Stimulated activated CD4-positive, alpha-beta T cell treated with anti-CD3 and anti-CD28 coated beads, Interleukin-4, amount 100 ng/mL, for 24 hours (primary cell): ENCODE data around the gene UAP1.
A peak's percentile ranks its signal among the peaks of the same experiment; 100 is the strongest.

Experiments
- DNase-seq: peaks from one replicate; pipeline ENCODE4 v3.0.0-alpha.2; 2020

UAP1 gene

GRCh38 chr1:162561616-162562469 is at the start of gene UAP1:
Gene UAP1, plus strand, starts transcription at chr1:162561722. Its CDS starts 4,347 bp downstream, at chr1:162566069.
- DNase-seq = peak; percentile 31

GRCh38 chr1:162527314-162527713 is 34.2 kb upstream of the UAP1 start:
- DNase-seq = no peak

- no peak for DNase-seq
These were observed 31.1 kb upstream of the UAP1 start for GRCh38 chr1:162530307-162530987.

DNA sequence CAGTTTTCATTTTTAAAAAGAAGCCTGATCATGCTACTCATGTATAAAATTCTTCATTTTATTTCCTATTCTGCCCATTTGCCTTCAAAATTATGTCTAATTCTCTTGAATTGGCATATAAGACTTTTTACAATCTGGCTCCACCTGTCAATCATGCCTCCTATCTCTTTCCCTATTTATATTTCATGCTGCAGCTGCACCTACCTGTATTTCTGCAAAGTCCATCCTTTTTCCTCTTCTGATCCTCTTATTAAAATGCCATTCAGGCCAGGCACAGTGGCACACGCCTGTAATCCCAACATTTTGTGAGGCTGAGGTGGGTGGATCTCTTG is 30.6 kb upstream of the UAP1 start:
- DNase-seq = no peak

GRCh38 chr1:162535501-162535900 is 26.0 kb upstream of the UAP1 start:
- DNase-seq = no peak

- DNase-seq = no peak
These were observed 25.0 kb upstream of the UAP1 start for GRCh38 chr1:162536511-162536910.

GRCh38 chr1:162537216-162537615 is 24.3 kb upstream of the UAP1 start:
- no peak for DNase-seq

GRCh38 chr1:162538815-162539431 is 22.6 kb upstream of the UAP1 start:
- DNase-seq = no peak

DNA sequence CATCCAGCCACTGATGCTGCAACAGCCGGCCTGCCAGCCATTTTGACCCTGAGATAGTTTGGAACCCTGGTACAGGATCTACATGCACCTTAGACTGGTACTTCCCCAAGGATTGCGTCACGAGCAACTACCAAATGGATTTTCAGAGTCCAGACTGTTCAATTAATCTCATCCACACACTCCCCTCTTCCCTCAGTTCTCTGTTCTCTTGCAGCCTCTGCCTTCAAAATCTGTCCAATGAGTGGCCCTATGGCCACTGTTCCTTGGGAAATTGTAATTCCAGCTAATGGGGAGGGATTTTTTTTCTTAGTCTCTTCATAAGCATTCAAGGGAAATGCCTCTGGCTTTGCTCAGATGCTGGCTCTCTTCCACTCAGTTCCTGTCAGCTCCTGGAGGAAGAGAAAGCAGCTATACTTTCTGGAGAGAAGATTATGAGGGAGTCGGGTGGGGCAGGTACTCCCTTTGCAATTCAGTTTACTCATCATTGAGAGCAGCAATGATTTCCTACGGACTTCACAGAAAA is 19.8 kb upstream of the UAP1 start:
- no peak for DNase-seq

DNA sequence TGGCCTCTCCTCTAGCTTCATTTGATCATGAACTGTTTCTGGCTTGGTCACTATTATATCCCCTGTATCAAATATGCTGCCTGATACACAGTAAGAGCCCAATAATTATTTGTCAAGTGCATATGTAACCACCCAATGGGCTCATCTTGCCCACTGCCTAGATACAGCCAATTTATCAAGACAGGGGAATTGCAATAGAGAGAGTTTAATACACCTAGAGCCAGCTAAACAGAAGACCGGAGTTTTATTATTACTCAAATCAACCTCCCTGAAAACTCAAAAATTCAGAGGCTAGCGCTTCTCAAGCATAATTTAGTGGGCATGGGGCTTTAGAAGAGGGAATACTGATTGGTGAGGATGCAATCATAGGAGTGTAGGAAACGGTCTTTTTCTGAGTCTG is 18.3 kb upstream of the UAP1 start:
- DNase-seq = no peak

DNA sequence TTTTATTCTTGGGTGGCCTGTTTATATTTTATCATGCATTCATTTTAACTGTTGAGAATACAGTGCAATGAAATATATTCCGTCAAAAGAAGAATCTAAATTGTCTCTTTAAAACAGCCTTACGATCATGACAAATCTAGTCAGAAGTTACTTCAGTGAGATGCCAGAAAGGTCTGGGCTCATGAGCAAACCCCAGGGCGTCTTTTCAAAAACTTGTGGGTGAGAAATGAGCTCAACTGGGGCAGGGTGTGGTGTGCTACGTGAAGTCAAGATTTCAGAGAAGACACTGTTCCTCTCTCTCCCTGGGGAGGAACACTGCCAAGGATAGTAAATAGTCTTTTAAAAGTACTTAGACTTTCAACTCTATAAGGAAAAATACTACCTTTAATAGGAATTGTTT is 13.4 kb upstream of the UAP1 start:
- no peak for DNase-seq

DNA sequence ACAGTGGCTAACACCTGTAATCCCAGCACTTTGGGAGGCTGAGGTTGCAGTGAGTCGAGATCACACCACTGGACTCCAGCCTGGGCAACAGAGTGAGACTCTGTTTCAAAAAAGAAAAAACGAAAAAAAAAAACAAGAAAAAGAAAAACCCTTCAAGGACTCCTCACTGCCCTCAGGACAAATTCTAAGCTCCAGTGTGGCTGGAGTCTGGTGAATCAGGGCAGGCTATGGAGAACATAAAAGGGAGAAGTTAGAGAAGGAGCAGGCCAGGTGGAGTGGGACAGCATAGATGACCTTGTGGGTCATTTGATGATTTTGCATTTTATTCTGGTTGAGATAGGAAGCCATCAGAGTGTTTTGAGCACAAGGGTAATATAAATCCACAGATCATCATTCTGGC is 12.5 kb upstream of the UAP1 start:
- DNase-seq = no peak

DNA sequence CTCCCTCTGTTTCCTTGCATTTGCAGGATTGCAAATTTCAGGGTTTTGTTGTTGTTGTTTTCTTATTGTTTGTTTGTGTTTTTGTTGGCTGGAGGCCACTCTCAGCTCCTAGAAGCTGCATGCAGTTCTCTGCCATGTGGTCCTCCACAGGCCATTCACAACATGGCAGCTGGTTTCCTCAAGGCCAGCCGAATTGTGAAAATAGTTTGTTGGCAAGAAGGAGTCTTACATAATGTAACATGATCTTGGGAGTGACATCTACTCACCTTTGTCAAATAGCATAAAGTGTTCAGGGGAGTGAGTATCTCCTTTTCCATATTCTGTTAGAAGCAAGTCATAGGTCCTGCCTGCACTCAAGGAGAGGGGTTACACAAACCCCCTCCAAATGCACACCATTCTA is 10.6 kb upstream of the UAP1 start:
- DNase-seq = no peak

DNA sequence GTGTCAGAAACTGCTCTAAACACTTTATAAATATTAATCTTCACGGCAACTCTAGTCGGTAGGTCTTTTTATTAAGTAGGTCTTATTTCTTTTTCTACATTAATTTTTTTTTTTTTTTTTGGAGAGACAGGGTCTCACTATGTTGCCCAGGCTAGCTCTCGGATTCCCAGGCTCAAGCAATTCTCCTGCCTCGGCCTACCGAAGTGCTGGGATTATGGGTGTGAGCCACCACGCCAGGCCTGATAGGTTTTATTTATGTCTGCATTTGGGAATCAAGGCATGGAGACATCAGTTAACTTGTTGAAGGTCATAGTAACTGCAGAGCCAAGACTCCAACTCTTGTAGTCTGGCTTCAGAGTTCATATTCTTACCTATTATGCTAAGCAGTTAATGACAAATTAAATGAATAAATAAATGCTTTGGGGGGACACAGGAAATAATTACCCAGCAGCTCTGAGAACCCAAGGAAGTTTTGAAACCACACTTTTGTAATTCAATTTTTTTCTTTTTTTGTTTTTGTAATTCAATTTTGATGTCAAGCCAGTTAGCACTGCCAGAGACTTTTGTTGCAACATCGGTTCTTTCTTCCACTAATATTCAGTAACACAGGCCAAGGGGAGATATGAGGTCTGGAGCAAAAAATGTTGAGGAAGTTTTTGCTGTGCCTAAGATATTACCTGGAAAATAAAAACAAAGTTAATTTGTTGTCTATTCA is 9.4 kb upstream of the UAP1 start:
- no peak for DNase-seq

GRCh38 chr1:162552684-162553252 is 8.8 kb upstream of the UAP1 start:
- DNase-seq = no peak

GRCh38 chr1:162554258-162554657 is 7.3 kb upstream of the UAP1 start:
- DNase-seq = no peak

GRCh38 chr1:162557536-162557935 is 4.0 kb upstream of the UAP1 start:
- DNase-seq = no peak

GRCh38 chr1:162560303-162561036 is 1.1 kb upstream of the UAP1 start:
- no peak for DNase-seq

DNA sequence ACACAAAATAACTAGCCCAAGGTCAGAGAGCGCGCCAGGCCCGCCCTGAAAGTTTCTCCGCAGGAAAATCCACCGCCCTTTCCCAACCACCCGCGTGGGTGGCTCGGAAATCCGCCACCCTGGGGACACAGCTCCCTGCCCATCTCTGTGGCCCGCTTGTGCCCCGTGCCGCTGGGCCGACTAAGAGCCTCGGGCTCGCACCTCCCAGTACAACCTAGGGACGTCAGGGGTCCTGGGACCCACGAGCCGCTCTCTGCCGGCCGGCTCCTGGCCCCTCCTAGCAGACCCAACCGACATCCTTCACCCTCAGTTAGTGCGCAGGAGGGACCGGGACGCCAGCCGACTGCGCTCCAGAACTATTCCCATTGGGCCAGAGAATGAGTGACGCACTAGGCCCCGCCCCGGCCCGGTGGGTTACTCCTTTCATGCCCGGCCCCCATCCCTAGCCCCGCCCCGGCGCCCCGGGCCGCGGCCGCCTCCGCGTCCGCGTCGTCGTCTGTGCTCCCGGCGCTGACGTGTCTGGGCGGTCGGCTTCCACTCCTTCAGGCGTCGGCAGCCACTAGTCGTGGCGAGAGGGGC is 396 bp upstream of the UAP1 start:
- peak; percentile 98 for DNase-seq

DNA sequence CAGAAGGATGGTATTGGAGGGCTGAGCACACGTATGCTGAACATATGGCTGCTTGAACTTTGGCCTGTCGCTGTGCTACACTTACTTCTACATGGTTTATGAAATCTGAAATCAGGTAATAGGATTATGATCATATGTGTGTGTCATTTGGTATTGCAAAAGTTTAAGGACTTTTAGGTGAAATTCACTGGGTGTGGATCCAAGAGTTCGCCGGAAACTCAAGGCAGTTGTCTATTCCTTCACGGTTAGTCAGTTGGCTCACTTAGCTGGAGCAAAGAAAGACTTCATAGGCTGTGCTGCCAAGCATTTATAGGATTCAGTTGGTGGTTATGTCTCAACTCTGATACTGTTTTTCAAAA is 927 bp downstream of the UAP1 start:
- DNase-seq = no peak

GRCh38 chr1:162564762-162565218 is 3.3 kb downstream of the UAP1 start:
- DNase-seq = no peak

DNA sequence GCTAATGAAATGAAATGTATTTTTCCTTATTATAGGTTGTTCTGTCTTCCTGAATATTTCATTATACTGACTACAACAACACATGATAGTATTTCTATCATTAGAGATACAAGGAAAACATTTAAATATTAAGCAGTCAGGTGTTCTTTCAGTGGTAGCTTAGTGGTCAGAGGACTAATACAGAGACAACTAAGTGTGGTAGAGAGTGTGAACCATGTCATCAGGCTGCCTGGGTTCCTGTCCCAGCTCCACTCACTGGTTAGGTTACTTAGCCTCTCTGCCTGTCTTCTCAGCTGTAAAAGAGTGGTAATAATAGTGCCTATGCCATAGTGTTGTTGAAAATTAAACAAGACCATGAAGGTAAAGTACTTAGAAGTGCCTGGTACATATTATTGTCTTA is 3.9 kb downstream of the UAP1 start:
- DNase-seq = no peak
